HTERT RPE-1 (cell line): Measurements from ENCODE around the gene NEDD4.
"Not testable (repeated sequence)": the region's sequence is repeated elsewhere in the genome, so short reads cannot be mapped to it uniquely, and the experiment has no call there.

Source experiments
- in situ Hi-C: fragments of 300-500 bp; cut with MboI; formaldehyde crosslinking; loops from 4 replicates; pipeline ENCODE4 v1.14.3; 2020; ENCODE audit warnings: low sequenced_read_pairs

NEDD4 gene

DNA sequence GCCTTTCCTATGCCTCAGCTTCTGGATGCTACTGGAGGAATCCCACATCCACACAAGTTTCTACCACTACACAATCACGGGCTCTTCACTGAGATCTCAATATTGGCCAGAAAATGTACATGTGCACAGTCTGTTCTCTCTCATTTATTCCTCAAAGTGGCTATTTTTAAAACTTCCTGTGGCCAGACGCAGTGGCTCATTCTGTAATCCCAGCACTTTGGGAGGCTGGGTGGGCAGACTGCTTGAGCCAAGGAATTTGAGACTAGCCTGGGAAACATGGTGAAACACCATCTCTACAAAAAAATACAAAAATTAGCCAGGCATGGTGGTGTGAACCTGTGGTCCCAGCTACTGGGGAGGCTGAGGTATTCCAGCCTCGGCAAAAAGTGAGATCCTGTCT, 159.1 kb downstream of the NEDD4 start:
- in situ Hi-C loops = no loop called here

DNA sequence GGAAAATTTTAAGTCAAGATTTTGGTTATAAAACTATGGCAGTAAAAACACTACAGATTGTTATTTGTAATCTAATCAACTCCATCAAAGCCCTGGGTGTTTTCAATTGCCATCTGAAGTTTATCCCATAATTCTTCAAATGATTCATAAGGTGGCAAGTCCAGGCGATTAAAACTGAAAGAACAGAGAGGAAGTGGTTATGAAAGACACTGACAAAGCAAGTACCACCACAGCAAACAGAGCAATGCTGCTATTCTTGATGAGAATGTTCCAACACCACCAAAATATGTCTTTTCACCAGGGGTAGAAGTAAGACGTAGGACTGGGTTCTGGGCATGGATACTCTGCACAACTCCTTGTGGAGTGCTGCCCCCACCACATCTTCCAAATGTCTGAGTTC, 163.6 kb downstream of the NEDD4 start:
- in situ Hi-C loops = no loop called here

- in situ Hi-C loops = no loop called here
These were observed 165.5 kb downstream of the NEDD4 start for GRCh38 chr15:55827955-55828354.

DNA sequence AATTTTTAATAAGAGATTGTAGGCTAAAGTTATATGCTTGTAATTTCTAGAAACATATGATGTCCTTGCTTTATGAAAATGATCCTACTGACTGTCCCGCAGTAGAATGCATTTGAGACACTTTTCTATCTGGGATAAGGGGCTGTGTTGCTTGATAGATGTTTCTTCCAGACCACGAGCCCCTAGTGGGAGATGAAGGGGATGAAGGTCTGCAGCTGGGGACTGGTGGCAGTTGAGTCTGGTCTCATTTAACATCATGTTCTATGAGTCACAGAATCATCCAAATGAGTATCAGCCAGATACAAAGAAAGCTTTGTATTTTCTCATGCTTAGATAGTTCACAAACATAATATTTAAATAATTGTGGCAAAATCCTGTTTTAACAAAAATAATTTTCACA, 166.2 kb downstream of the NEDD4 start:
- in situ Hi-C loops = no loop called here

- in situ Hi-C loops = no loop called here
These were observed 168.4 kb downstream of the NEDD4 start for GRCh38 chr15:55824857-55825613.

DNA sequence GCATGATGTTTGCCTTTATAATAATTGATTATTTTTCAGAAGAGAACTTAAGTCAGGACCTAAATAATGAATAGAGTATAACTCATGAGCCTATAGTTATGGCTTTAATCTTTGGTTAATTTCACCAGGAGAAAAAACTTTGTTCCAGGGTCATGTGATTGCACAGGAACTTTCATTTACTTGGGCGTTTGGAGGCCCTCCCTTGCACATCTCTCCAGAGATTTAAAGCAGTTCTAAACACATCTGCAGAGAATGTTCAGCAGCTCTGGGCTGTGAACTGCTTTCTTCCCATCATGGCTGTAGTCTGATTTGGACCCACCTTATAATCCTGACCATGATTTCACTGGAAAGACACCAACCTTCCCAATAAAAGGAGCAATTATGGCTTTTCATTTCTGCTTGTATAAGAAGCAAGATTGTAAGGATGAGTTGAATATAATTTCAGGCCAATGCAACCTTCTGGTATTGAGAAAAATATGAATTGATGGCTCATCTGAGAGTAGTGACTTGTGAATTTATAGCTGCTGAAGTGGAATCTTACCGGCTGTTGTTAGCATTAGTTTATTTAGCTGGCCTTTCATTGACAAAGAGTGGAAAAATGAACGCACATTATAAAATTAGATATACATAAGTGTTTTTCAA, 169.6 kb downstream of the NEDD4 start:
- in situ Hi-C loops = no loop called here

DNA sequence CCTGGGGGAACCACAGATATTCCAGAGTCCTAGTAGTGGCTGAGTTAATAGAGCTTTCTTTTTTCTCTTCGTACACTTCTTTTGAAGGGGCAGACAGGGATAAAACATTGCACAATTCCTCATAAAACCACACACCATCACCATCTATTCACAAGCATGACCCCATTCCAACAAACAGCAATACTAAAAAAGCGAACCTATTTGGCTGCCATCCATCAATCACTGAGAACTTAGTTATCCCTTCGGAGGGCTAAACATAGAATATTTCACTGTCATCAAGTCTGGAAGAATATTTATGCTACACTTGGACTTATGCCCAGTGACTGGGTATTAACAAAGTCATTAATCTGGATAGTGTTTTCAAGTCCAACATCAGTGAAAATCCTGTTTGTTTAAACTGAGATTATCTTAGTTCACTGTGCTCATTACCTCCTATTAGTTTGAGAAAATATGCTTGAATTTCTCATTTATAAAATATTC, 170.2 kb downstream of the NEDD4 start:
- in situ Hi-C loops = no loop called here

DNA sequence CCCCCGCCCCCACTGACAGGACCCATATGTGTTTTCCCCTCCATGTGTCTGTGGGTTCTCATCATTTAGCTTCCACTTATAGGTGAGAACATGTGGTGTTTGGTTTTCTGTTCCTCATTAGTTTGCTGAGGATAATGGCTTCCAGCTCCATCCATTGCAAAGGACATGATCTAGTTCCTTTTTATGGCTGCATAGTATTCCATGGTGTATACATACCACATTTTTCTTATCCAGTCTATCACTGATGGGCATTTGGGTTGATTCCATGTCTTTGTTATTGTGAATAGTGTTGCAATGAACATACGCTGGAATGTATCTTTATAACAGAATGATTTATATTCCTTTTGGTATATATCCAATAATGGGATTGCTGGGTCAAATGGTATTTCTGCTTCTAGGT, 171.7 kb downstream of the NEDD4 start:
- in situ Hi-C loops = not testable (repeated sequence)

GRCh38 chr15:55820043-55820442, 173.4 kb downstream of the NEDD4 start:
- in situ Hi-C loops = no loop called here

GRCh38 chr15:55819397-55820034, 173.9 kb downstream of the NEDD4 start:
- in situ Hi-C loops = no loop called here

DNA sequence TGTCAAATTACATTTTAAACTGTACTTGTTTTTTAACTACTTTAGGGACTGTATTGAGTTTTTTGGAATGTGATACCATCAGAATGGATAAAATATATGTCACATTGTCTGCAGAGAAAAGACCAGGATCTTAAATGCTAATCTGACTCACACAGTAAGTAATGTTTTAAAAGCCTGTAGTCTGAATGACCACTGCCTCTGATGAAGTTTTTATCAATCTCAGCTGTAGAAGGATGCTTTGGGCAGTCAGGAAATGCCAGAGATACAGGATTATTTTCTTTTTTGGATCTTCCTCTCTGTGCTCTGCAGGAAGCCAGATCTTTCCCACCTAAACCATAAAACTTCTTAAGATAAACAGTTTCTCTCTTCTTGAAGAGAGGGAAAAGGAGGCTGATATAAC, 177.4 kb downstream of the NEDD4 start:
- in situ Hi-C loops = no loop called here

DNA sequence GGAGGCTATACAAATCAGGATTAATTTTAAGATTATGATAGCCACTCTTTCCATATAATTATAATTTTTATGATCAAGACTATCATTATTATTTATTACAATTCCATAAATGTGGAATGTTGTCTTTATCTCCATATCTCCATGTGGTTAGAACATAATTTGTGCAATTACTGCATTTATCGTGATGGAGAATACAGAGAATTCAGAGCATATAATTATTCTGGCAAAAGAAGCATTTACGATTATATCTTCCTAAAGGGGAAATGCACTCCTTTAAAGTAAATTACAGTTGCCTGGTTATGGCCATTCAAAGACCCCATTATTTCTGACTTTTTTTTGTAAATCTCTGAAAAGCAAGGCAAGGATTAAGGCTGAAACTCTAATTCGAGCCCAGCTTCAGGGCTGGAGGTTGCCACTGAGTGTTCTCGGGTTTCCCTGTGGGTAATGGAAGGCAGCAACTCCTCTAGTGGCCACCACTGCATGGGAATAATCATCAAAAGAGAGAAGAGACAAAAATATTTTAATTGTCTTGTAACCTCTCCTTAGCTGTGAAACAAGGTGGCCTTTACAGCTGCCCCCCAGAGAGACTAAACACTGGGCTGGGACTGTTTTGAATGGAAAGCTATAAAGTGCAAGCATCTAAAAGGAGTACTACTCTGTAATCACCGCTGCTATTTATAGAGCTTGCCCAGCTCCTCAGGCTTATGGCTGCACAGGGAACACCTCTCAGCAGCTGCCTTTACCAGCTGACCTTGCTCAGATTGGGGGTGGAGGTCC, 190.6 kb downstream of the NEDD4 start:
- in situ Hi-C loops = no loop called here

DNA sequence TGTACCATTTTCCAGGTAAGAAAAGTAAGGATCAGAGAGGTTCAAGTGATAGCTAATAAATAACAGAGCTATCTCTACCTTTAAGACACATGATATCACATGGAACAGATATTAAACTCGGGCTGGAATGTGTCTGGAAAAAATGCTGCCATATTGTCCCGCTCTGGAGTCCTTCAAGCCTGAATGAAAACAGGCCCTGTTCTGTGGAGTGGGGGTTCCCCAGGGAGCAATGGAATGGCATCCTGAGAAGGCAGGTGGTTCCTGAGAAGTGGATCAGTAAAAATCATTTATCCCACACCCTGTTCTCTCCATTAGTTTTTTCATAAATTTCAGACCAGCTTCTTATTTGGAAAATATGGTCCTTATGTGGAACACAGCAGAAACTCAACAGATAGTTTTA, 193.2 kb downstream of the NEDD4 start:
- in situ Hi-C loops = no loop called here

GRCh38 chr15:55799291-55800212, 193.9 kb downstream of the NEDD4 start:
- in situ Hi-C loops = no loop called here

DNA sequence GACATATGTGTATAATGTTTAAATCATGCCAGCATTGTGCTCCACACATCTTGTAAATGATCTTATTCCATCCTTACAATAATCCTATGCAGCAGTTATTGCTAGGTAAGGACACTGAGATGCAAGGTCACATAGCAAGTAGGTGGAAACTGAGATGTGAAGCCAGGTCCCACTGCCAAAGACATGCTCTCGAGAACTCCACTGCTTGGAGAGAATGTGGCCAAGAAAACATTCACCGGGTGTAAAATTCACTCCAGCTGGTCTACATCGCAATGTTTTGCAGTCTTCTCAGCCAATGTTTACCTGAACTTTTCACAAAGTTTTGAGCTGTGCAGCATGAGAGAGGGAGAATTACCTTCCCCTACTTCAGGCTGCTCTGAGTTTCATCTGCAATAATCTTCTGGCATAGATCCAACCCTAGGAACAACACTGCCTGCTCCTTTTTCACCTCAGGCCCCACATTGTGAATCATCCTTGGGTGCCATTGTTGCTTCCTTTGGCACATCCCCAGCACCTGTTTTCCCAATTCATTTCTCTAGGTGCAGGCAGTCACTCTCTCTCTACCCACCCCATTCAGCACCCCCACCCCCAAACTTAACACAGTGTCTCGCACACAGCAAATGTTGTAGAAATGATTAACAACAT, 197.0 kb downstream of the NEDD4 start:
- in situ Hi-C loops = no loop called here

GRCh38 chr15:55795031-55795430, 198.4 kb downstream of the NEDD4 start:
- in situ Hi-C loops = no loop called here

DNA sequence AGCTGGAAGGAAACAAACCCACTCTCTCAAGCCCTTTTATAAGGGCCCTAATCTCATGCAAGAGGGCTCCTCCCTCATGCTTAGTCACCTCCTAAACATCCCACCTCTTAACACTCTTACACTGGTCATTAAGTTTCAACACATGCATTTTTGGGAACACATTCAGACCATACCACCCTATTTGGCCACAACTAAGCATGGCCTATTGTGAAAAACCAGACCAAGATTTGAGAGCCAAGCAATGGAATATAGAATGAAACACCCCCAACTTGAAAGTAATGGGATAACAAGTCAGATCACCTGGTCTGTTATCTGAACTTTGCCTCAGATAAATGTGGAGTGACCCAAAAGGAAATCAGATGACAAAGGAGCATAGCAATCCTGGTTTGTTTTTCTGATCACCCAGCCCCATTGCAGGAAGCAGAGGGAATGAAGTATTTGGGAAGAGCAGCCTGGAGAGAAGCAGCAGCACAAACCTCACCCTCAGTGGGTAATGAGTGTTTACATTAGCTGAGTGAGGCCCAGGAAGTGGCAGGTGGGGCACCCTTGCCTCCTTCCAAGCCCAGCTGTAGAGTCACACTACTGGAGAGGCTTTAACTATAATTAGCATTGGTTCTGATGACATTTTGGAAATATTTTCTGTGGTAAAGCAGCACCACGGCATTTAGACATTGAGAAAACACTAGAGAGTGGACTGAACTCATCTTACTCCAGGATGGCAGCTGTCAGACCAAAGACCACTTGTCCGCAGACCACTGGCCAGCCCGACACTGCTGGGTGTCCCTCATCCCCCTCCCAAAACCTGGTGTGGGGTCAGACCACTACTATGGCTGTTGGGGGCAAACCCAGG, 201.6 kb downstream of the NEDD4 start:
- in situ Hi-C loops = no loop called here

- in situ Hi-C loops = no loop called here
These were observed 204.2 kb downstream of the NEDD4 start for GRCh38 chr15:55789066-55789660.
